Measurements from ENCODE around the gene ZNG1C. TPM values are rescaled to one million over a fixed set of nuclear protein-coding genes. Genes with fewer than 3 reads are reported as not detected.
"Not testable (repeated sequence)": the region's sequence is repeated elsewhere in the genome, so short reads cannot be mapped to it uniquely, and the experiment has no call there.

The ZNG1C gene
- total and polyA plus RNA-seq, 5 donors, result 8.8 to 15.7 (median 8.9) TPM

DNA sequence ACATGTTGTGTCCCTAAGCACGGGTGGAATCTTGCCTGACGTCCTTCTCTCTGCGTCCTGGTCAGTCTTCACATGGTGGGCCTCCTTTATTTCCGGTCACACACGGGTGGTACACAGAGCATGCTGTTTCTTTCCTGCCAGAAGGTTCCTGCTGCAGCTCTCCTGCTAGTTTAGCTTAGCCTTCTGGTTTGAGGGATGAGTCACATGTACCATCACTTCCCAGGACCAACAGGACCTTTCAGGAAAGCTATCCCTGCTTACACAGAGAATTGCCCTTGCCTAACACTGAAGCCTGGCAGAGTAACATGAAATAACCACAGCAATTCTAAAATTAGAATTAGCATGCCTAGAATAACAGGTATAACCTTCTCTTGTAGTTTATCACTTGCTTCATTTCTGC lies 69.4 kb downstream of the ZNG1C start:
- H3K4me1 ChIP-seq (ENCODE audit: control insufficient read depth, insufficient read depth, low read length); DNase-seq; ATAC-seq; H3K27me3 ChIP-seq (ENCODE audit: control insufficient read depth, insufficient read depth); intact Hi-C loops (cut with DNase I); H3K4me3 ChIP-seq (ENCODE audit: low read length); H3K9me3 ChIP-seq (ENCODE audit: control insufficient read depth, low read length); H3K27ac ChIP-seq (ENCODE audit: low read length): not testable (repeated sequence)
- WGBS, result no CpG with 5 or more reads among the region's 5 CpGs

GRCh38 chr9:68318209-68318608 lies 76.4 kb downstream of the ZNG1C start:
- peak; percentile 26 to 34 for ATAC-seq
- H3K4me1 ChIP-seq (ENCODE audit: control insufficient read depth, insufficient read depth, low read length); DNase-seq; H3K4me3 ChIP-seq (ENCODE audit: low read length); H3K9me3 ChIP-seq (ENCODE audit: control insufficient read depth, low read length); intact Hi-C loops (cut with DNase I); H3K27ac ChIP-seq (ENCODE audit: low read length); H3K27me3 ChIP-seq (ENCODE audit: control insufficient read depth, insufficient read depth): not testable (repeated sequence)
- WGBS, result 70% methylated on average over 9 of the region's 10 CpGs

GRCh38 chr9:68323749-68324148 lies 82.0 kb downstream of the ZNG1C start:
- H3K9me3 ChIP-seq (ENCODE audit: control insufficient read depth, low read length); DNase-seq; H3K4me3 ChIP-seq (ENCODE audit: low read length); H3K4me1 ChIP-seq (ENCODE audit: control insufficient read depth, insufficient read depth, low read length); H3K27me3 ChIP-seq (ENCODE audit: control insufficient read depth, insufficient read depth); intact Hi-C loops (cut with DNase I); H3K27ac ChIP-seq (ENCODE audit: low read length): not testable (repeated sequence)
- WGBS, result 52% methylated on average over 11 of the region's 24 CpGs
- ATAC-seq, result peak in 1 of 2 donors; percentile 20

- DNase-seq; H3K27me3 ChIP-seq (ENCODE audit: control insufficient read depth, insufficient read depth); H3K27ac ChIP-seq (ENCODE audit: low read length); H3K9me3 ChIP-seq (ENCODE audit: control insufficient read depth, low read length); intact Hi-C loops (cut with DNase I); H3K4me3 ChIP-seq (ENCODE audit: low read length); H3K4me1 ChIP-seq (ENCODE audit: control insufficient read depth, insufficient read depth, low read length): not testable (repeated sequence)
- ATAC-seq, result peak in 1 of 2 donors; percentile 37
- WGBS, result 2% methylated on average over 6 of the region's 20 CpGs
Observed at GRCh38 chr9:68324518-68324917, 82.7 kb downstream of the ZNG1C start.

- intact Hi-C loops (cut with DNase I); H3K4me1 ChIP-seq (ENCODE audit: control insufficient read depth, insufficient read depth, low read length); ATAC-seq; H3K27ac ChIP-seq (ENCODE audit: low read length); H3K27me3 ChIP-seq (ENCODE audit: control insufficient read depth, insufficient read depth); H3K9me3 ChIP-seq (ENCODE audit: control insufficient read depth, low read length); H3K4me3 ChIP-seq (ENCODE audit: low read length); DNase-seq: not testable (repeated sequence)
- 66% methylated on average over 2 of the region's 4 CpGs for WGBS
Observed at GRCh38 chr9:68329106-68329505, 87.3 kb downstream of the ZNG1C start.

DNA sequence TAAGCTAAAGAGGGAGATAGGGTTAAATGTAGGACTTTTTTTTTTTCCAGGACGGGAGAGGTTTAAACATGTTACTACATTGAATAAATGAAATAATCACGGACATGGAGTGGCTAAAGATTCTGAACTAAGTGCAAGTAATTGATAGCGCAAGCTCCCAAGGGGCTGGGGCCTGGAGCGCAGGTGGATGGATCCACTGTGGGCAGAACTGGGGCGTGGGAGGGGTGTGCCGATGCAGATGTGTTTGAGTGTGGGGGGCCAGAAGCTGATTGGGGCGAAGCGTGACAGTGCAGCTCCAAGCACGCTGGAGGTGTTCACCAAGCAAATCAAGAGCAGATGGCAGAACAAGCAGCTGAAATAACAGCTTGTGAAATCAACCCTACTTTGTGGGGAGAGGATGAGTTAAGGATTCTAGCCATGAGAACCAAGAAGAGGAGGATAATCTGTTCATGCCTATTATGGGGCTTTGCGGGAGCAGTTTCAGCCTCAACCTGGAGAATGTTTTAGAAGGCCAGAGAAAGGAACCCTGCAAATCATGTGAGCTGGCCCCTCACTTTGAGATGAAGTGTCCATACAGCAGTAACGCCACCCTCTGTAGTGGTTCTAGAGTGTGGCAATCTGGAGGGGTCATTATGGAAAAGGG lies 88.9 kb downstream of the ZNG1C start:
- H3K27ac ChIP-seq (ENCODE audit: low read length); H3K27me3 ChIP-seq (ENCODE audit: control insufficient read depth, insufficient read depth); H3K9me3 ChIP-seq (ENCODE audit: control insufficient read depth, low read length); ATAC-seq; DNase-seq; H3K4me3 ChIP-seq (ENCODE audit: low read length); intact Hi-C loops (cut with DNase I); H3K4me1 ChIP-seq (ENCODE audit: control insufficient read depth, insufficient read depth, low read length): not testable (repeated sequence)
- 82% methylated on average over 7 of the region's 11 CpGs for WGBS

DNA sequence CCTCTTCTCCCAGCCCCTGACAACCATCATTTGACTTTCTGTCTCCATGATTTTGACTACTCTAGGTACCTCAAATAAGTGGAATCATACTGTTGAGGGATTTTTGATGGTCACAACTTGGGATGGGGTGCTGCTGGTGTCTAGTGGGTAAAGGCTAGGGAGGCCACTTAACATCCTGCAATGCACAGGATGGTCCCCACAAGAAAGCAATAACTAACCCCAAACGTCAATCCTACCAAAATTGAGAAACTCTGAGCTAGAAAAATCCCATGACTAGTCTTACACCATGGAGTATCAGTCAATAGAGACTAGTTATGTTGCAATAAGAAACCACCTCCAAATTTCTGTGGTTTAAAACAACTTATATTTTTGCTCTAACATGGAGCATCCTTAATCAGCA lies 90.3 kb downstream of the ZNG1C start:
- H3K27me3 ChIP-seq (ENCODE audit: control insufficient read depth, insufficient read depth); ATAC-seq; H3K27ac ChIP-seq (ENCODE audit: low read length); H3K4me1 ChIP-seq (ENCODE audit: control insufficient read depth, insufficient read depth, low read length); H3K4me3 ChIP-seq (ENCODE audit: low read length); H3K9me3 ChIP-seq (ENCODE audit: control insufficient read depth, low read length); intact Hi-C loops (cut with DNase I); DNase-seq: not testable (repeated sequence)
- 59% methylated on average over 1 of the region's 1 CpG for WGBS

- DNase-seq; H3K9me3 ChIP-seq (ENCODE audit: control insufficient read depth, low read length); H3K27me3 ChIP-seq (ENCODE audit: control insufficient read depth, insufficient read depth); intact Hi-C loops (cut with DNase I); H3K4me3 ChIP-seq (ENCODE audit: low read length); H3K4me1 ChIP-seq (ENCODE audit: control insufficient read depth, insufficient read depth, low read length); H3K27ac ChIP-seq (ENCODE audit: low read length): not testable (repeated sequence)
- peak; percentile 47 to 59 for ATAC-seq
- 70% methylated on average over 2 of the region's 3 CpGs for WGBS
Observed at GRCh38 chr9:68335935-68336334, 94.2 kb downstream of the ZNG1C start.

GRCh38 chr9:68336639-68337339 lies 95.0 kb downstream of the ZNG1C start:
- H3K4me1 ChIP-seq (ENCODE audit: control insufficient read depth, insufficient read depth, low read length); H3K27ac ChIP-seq (ENCODE audit: low read length); intact Hi-C loops (cut with DNase I); H3K27me3 ChIP-seq (ENCODE audit: control insufficient read depth, insufficient read depth); H3K9me3 ChIP-seq (ENCODE audit: control insufficient read depth, low read length); H3K4me3 ChIP-seq (ENCODE audit: low read length); DNase-seq: not testable (repeated sequence)
- 42% methylated on average over 4 of the region's 10 CpGs for WGBS
- ATAC-seq, result peak; percentile 74 to 75

DNA sequence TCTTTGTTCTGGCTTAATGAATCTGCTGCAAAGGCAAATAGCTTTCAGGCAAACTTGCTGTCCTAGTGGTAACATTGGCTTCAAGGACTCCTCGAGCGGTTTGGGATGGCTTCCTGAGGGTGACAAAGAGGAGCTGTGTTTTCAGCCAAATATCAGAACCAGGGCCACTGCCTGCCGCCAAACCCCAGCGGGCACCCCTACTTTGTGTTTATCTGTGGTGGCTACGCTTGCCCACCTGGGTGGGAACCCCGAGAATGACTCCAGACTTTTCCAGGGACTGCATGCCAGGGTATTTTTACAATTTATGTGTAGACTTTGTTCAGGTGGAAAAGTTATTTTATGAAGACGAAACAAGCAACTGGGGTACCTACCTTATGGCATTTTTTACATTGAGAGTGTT lies 96.2 kb downstream of the ZNG1C start:
- intact Hi-C loops (cut with DNase I); H3K27ac ChIP-seq (ENCODE audit: low read length); H3K4me3 ChIP-seq (ENCODE audit: low read length); ATAC-seq; DNase-seq; H3K9me3 ChIP-seq (ENCODE audit: control insufficient read depth, low read length); H3K4me1 ChIP-seq (ENCODE audit: control insufficient read depth, insufficient read depth, low read length); H3K27me3 ChIP-seq (ENCODE audit: control insufficient read depth, insufficient read depth): not testable (repeated sequence)
- WGBS, result 89% methylated on average over 7 of the region's 7 CpGs

GRCh38 chr9:68342265-68343025 lies 100.7 kb downstream of the ZNG1C start:
- H3K27me3 ChIP-seq (ENCODE audit: control insufficient read depth, insufficient read depth); intact Hi-C loops (cut with DNase I); DNase-seq; H3K4me1 ChIP-seq (ENCODE audit: control insufficient read depth, insufficient read depth, low read length); H3K4me3 ChIP-seq (ENCODE audit: low read length); H3K9me3 ChIP-seq (ENCODE audit: control insufficient read depth, low read length); H3K27ac ChIP-seq (ENCODE audit: low read length): not testable (repeated sequence)
- peak; percentile 84 to 89 for ATAC-seq
- 8% methylated on average over 4 of the region's 10 CpGs for WGBS
